NCI-H146 treated with DMSO at 0.1 percent for 48 hours (cell line): Measurements from ENCODE around the gene STAC3.
A peak's percentile ranks its signal among the peaks of the same experiment; 100 is the strongest.

ENCODE experiments used
- DNase-seq: peaks from one replicate; lab custom pipeline; 2025; ENCODE audit not compliant: unreplicated experiment; lab: John Stamatoyannopoulos, UW

The STAC3 gene

DNA sequence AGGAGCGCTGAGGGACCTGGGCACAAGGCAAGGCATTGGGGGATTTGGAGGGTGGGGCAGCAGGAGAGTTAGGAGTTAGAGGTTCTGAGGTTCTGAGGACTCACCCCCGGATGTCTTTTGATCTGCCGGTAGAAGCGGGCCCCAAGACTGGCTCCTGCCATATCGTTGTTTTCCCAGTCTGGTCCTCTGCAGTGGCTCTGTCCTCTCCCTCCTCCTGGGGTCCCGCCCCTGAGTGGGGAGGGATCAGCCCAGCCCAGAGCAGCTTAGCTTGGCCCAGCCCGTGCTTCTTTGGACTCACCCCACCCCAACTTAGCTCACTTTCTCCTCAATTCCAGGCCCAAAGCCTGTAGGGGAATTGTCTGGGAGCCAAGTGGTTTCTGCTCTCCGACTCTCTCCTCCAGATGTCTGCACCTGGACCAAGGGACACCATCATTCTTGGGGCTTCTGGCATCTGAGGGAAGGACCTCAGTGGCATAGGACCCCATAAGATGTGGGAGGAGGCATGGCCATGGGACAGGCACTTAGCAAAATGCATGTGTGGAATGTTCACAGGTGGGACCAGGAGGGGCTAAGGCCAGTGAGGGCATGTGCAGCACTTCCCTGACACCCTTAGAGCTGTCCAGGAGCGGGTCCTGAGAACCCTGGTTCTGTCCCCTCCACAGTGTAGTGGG lies 13.9 kb downstream of the STAC3 start:
- no peak for DNase-seq

DNA sequence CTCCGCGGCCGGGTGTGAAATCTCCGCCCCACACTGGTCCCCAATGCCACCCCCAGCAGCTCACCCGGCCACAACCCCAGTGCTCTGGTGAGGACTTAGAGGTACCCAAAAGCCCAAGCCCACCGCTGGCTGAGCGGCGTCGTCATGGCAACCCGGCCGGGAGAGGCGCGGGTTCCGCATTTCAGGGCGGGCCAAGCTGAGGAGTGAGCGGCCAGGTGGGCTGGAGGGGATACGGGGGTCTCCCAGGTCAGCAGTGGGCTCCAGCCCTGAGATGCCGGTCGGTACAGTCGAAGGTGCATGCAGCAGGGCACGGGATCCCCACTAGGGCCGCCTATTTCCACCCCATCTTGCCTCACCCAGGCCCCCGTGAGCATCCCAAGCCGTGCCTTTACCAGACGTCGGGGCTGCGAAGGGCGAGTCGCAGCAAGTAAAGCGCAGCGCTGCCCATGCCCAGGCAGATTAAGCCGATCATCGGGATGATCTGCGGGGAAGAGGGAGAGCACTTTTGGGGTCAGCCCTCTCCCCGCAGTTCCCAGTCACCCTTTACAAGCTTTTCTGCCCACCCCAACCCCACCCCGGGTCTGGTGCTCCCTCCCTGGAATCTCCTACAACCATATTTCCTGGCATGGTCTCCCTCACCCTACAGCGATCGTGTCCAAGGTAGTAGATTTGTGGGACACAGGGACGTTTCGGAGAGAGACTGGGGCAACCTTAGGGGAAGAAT lies 14.6 kb downstream of the STAC3 start:
- DNase-seq = no peak

DNA sequence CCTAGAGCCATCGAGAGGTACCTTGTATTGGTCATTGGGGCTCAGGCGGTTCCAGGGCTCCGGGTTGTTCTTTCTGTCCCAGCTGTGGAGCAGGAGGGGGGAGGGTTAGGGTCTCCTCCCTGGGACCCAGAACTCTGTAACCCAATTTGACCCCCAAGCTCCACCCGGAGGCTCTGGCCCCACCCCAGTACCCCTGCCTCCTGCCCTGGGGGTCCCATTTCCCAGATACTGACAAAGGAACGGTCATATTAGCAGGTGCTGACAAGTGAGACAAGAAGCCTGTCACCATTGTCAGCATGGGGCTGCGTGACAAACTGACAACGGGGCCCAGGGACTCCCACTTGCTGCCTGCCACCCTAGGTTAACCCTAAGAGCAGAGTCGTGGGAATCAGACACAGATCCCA lies 15.3 kb downstream of the STAC3 start:
- DNase-seq = no peak

DNA sequence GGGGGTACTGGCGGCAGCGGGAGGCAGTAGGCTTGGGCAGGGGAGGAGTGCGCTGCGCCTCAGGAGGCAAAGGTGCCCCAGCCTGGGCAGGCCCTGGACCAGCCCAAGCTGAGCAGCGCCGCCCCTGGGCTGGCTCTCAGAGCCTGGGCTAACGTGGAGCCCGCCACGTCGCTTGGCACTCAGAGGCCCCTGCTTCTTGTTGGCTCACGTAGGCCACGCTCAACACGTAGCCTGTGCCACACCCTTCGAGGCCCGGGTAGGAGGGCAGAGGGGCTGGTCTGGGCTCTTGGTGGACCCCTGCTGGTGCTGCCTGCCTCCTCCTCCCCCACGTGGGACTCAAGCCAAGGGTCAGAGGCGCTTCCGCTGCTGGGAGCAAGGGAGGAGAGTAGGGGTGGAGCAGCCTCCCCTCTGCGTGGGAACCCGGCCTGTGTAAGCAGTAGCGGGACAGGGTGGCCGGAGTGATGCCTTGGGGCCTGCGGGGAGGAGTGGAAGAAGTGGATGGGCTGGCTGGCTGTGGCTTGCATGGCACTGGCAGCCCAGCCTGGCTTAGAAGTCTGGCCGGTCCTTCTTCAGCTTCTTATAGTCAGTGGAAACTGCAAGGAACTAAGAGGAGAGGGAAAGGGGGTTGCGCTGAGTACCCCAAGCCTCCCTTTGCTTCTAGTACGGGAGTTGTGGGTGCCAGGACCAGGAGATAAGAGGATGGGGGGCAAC lies 15.8 kb downstream of the STAC3 start:
- no peak for DNase-seq

DNA sequence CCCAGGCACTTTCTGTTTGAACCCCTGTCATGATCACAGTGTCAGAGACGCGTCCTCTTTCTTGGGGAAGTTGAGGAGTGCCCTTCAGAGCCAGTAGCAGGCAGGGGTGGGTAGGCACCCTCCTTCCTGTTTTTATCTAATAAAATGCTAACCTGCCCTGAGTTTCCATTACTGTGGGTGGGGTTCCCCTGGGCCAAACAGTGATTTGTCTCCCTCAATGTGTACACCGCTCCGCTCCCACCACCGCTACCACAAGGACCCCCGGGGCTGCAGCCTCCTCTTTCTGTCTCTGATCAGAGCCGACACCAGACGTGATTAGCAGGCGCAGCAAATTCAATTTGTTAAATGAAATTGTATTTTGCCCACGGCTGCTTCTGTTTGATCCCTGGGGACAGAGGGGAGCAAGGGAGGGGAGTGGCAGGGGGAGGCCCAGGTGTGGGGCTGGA lies 16.4 kb downstream of the STAC3 start:
- DNase-seq = no peak

DNA sequence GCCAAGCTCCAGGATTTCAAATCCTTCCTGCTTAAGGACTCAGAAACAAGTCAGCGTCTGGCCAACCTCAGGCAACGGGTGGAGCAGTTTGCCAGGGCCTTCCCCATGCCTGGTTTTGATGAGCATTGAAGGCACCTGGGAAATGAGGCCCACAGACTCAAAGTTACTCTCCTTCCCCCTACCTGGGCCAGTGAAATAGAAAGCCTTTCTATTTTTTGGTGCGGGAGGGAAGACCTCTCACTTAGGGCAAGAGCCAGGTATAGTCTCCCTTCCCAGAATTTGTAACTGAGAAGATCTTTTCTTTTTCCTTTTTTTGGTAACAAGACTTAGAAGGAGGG lies 16.8 kb downstream of the STAC3 start:
- no peak for DNase-seq

DNA sequence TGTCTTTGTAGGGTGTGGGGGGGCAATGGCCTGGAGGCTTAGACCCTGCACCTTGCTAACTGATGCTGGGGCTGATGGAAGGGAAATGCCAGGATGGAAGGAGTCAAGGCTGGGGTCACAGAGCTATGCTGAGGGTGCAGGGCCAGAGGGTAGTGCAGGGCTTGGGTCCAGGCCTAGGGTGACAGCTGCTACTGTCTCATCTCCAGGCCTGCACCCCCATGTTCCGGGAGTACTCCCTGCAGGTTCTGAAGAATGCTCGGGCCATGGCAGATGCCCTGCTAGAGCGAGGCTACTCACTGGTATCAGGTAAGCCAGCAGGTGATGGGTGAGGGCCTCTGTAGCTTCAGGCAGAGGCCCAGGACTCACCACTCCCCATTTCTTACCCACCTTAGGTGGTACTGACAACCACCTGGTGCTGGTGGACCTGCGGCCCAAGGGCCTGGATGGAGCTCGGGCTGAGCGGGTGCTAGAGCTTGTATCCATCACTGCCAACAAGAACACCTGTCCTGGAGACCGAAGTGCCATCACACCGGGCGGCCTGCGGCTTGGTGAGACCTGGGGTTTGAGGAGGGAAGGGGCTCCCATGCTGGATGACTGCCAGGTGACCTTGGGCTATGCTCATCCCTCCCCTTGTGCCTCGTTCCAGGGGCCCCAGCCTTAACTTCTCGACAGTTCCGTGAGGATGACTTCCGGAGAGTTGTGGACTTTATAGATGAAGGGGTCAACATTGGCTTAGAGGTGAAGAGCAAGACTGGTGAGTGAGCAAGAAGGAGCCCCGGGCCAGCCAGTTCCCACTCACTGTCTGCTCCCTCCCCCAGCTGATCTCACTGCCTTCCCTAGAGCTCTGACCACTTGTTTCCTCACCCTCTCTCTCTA lies 17.4 kb downstream of the STAC3 start:
- DNase-seq = no peak

DNA sequence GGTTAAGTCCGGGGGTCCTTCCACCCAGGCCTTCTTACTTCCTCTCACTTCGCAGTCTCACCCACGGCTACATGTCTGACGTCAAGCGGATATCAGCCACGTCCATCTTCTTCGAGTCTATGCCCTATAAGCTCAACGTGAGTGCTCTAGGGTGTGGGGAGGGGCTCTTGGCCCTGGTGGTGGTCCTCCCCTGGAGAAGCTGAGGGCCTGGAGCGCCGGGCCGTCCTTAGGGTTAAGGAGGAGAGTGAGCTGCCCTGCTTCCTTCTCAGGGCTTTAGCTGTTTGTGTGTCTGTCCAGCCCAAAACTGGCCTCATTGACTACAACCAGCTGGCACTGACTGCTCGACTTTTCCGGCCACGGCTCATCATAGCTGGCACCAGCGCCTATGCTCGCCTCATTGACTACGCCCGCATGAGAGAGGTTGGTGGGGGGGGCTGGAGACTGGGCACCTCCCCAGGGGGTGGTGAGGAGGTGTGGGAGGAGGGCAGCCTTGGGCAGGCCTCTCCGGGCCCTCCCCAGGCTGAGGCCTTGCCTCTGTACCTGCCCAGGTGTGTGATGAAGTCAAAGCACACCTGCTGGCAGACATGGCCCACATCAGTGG lies 18.7 kb downstream of the STAC3 start:
- no peak for DNase-seq

DNA sequence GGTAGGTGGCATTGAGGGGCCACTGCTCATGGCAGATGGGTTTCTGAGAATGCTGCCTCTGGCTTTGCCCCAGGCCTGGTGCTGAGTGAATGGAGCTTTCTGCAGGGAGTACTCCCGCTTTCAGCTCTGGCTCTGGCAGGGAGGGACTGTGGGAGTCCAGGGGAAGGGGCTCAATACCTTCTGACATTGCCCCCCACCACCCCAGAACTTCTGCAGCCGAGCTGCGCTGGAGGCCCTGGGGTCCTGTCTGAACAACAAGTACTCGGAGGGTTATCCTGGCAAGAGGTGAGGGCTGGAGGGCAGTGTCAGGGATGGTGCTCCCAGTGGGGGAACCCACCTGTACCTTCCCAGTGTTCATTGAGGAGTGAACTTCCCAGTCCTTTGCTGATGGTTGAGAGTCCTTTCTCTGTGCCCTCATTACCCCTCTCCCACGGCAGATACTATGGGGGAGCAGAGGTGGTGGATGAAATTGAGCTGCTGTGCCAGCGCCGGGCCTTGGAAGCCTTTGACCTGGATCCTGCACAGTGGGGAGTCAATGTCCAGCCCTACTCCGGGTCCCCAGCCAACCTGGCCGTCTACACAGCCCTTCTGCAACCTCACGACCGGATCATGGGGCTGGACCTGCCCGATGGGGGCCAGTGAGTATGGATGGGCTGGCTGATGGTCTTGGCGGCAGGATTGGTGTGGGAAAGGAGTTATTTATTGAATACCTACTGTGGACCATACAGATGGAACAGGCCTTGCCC lies 19.5 kb downstream of the STAC3 start:
- DNase-seq = no peak

DNA sequence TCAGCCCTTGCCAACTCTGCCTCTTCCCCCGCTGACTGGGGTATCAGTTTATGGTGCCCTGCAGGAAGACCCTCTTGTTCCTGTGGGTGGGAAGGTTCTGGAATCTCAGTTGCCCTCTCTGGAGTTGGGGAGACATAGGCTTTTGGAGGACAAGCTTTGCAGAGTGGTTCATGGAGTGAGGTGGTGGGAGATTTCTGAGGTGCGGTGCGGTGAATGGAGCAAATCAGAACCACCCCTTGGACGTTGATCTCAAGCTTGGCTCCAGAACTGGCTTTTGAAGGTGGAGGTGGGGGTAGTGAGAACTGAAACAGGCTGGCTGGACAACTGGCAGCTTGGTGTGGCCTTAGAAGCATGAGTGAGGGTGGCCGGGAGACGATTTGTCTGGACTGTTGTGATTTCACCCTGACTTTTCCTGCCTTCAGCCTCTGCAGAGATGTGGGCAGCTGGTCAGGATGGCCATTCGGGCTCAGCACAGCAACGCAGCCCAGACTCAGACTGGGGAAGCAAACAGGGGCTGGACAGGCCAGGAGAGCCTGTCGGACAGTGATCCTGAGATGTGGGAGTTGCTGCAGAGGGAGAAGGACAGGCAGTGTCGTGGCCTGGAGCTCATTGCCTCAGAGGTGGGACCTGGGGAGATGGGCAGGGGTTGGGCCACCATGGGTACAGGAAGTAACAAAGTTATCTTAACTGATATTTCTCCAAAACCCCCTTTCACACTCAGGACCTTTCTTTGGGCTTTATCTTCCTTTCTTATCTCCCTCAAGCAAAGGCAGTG lies 20.4 kb downstream of the STAC3 start:
- no peak for DNase-seq

DNA sequence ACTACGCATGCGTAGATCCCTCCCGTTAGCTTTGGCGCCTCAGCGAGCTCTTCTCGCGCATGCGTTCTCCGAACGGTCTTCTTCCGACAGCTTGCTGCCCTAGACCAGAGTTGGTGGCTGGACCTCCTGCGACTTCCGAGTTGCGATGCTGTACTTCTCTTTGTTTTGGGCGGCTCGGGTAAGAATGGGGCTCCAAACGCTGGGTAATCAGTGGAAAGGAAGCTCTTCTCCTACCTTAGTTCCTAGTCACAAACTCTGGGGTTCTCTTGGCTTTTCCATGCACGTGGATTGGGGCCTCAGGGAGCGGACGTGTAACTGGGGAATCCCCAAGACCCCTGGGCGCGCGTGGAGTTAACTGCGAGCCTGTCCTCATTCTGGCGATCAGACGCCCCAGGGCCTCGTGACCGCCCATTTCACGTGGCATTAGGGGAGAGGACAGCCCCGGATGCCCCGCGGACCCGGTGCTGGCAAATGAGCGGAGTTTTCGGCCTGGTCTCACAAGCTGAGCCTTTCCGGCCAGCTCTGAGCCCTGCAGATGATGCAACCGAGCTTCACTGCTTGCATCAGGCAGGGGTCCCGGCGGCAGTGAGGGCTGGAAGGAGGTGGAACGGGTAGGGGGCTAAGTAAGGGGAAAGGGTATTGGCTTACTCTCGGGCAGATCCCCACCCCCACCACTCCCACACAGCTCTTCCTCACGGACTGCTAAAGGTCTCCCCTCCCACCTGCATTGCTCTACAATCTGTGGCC lies 21.2 kb downstream of the STAC3 start, which contains the start of gene SHMT2:
Gene SHMT2, plus strand, starts transcription at position 78 of the 747 bp plus-strand sequence. Its CDS starts 68 bp downstream, at position 146.
- peak; percentile 91 for DNase-seq

DNA sequence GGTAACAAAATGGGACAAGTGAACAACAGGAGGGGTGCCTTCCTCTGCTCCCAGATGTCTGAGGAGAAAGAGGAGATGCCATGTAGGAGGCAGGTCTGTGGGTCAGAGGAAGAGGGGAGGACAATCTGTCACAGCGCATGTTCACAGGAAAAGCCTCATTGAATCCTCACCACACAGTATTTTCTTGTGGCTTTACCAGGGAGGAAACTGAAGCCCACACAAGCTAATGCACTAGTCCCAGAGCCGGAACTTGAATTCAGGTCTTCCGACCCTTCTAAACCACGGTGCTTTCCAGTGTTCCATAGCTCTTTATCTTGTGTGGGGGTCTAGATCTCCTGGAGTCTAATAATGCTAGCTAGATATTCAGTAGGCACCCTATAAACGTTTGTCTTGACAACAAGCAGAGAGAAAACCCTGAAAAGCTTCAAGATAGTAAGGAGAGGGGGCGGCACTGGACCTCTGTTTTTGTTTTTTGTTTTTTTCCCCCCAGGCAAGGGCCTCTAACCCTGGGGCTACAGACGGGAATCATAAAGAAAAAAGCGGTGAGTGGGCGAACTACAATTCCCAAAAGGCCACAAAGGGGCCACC lies 21.8 kb downstream of the STAC3 start:
- no peak for DNase-seq

DNA sequence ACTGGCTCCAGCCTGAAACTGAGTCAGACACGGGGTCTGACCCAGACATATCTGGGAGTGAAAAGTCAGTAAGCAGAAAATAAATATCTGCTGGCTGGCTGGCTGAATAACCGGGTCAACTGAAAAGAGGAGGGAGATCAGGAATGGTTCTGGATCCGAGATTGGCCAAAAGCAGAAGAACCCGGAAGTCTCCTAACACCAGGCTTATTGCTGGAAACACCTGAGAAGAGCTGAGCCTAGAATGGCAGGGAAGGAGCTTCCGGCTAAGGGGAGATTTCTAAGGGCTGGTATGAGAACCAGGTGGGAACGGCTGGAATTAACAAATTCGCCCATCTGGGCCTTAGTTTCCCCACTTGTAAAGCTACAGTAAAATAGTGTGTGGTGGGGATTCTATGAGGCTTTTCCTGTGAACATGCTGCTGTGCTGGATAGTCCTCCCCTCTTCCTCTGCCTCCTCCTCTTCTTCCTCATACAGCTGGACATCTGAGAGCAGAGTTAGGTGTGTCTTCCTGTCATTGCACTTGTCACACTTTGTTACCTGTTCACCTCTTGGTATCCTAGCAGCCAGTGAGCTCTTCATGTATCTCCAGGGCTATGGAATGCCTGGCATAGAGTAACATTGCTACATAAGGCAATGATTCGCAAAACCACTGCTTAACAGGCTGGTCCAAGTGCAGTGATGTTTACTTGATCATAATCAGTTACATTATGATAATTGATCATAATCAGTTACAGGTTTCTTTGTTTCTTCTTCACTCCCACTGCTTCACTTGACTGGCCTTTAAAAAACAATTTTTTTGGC lies 23.5 kb downstream of the STAC3 start:
- DNase-seq = peak; percentile 37

DNA sequence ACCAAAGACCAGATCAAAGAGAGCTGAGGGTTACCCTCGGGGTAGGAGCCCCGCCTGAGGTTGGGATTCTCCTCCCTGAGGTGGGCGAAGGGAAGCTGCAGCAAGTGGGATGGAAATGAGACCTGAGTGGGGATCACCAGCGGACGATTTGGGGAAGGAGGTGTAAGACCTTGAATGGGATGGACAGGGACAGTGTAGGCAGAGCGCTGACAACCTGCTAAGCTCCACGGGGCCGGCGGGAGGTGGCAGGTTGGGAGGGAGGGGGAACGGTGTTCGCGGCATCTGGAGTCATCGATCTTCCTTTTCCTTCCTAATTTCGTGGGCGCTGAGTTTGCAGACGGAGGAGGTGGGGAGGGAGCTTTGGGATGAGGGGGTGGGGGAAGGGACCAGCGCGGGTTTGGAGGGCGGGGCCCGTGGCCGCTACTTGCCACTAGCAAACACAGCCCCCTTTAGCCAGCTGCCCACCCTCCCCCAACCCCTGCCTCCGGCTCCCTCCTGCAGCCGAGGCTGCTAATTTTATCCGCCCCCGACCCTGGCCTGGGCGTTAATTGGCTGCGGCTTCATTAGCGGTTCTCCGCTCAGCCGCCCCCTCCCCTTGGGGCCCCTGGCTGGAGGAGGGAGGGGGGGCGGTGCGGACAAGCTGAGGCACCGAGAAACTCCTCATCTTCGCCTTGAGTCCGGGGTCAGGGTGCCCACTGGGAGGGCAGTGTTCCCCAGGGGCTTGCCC lies 24.2 kb downstream of the STAC3 start:
- DNase-seq = peak; percentile 12

DNA sequence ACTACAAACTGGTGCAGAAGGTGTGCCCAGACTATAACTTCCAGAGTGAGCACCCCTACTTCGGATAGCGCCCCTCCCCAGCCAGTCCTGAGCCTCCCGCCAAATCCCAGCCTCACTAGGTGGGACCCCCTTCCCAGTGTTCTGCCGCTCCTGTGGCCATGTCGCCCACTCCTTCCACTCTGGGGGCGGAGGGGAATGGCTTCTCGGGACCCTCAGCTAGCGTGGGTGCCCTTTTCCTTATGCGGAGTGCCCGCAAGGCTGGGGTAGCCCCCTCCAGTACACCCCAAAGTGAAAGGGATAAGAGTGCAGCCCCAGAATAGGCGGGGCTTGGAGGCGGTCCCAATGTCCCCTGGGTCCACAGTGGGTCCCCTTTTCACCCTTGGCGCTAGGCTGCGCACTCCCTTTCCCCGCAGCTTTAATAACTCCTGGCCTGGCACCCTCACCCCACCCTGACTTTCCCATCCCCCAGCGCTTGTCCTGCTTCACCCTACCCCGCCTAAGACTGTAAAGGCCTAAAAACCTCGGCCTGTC lies 25.2 kb downstream of the STAC3 start:
- DNase-seq = no peak

DNA sequence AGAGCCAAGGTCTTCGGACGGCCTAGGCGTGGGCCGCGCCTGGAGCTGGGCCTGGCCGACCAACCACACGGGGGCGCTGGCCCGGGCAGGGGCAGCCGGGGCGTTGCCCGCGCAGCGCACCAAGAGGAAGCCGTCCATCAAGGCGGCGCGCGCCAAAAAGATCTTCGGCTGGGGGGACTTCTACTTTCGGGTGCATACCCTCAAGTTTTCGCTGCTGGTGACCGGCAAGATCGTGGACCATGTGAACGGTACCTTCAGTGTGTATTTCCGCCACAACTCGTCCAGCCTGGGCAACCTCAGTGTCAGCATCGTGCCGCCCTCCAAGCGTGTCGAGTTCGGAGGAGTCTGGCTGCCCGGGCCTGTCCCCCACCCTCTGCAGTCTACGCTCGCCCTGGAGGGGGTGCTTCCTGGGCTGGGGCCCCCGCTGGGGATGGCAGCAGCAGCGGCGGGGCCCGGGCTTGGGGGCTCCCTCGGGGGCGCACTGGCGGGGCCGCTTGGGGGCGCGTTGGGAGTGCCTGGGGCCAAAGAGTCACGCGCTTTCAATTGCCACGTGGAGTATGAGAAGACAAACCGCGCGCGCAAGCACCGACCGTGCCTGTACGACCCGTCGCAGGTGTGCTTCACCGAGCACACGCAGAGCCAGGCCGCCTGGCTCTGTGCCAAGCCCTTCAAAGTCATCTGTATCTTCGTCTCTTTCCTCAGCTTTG lies 25.9 kb downstream of the STAC3 start:
- DNase-seq = no peak
